Peyer's patch (tissue), 4 donors: ENCODE measurements around the gene FAM83F.

ENCODE experiments used
- CTCF ChIP-seq, 6 experiments: fragments of 450-650 bp in 4 of 6; fragments of 200-600 bp in 2 of 6; sonication (generic) in 1 of 6; IDR thresholded peaks; one replicate each; pipeline ENCODE4 v1.5.1; 2017 to 2019; ENCODE audit warnings: antibody characterized with exemption in 6 of 6, mild to moderate bottlenecking in 3 of 6, moderate library complexity in 1 of 6
- POLR2A ChIP-seq, 2 donors: fragments of 450-650 bp; IDR thresholded peaks; one replicate each; pipeline ENCODE4 v1.5.1; 2017; ENCODE audit warnings: antibody characterized with exemption in 2 of 2, mild to moderate bottlenecking in 2 of 2, moderate library complexity in 2 of 2

GRCh38 chr22:39974065-39974464, 20.7 kb upstream of the FAM83F start:
- TF ChIP-seq CTCF (IDR thresholded peaks at IDR 0.05) (no peak), POLR2A (IDR thresholded peaks at IDR 0.05) (no peak)
